Fibroblast of skin of scalp (primary cell): ENCODE measurements around the gene EPM2AIP1.
A peak's percentile ranks its signal among the peaks of the same experiment; 100 is the strongest.
"Not testable (repeated sequence)": the region's sequence is repeated elsewhere in the genome, so short reads cannot be mapped to it uniquely, and the experiment has no call there.

Source experiments
- DNase-seq: peaks from one replicate; pipeline ENCODE4 v3.0.0-alpha.2; 2013

The EPM2AIP1 gene

DNA sequence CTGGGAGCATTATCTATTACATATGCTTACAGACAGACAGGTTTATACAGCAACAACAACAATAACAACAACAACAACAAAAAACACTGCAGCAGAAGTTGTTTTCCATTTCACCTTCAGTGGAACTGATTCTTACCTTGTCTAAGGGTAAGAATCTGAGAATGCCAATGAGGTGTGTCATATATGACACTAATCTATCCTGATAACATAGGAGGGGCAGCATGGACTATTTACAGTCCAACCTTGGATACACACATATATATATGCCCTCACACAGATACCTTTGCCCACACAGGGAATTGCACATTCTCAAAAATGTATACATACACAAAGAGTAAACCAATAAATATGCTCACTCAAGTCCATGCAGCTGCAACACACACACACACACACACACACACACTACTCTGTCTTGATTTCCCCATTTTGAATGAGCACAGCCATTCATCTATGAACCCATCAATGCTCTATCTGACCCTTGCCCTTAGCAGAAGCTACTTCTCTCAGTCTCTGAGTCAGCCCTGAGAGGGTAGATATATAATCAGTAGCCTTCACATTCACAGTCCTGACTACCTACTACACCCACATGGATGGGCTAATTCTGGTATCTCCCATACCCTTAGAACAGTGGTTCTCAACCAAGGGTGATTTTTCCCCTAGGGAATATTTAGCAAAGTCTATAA is 38.3 kb downstream of the EPM2AIP1 start:
- no peak for DNase-seq

DNA sequence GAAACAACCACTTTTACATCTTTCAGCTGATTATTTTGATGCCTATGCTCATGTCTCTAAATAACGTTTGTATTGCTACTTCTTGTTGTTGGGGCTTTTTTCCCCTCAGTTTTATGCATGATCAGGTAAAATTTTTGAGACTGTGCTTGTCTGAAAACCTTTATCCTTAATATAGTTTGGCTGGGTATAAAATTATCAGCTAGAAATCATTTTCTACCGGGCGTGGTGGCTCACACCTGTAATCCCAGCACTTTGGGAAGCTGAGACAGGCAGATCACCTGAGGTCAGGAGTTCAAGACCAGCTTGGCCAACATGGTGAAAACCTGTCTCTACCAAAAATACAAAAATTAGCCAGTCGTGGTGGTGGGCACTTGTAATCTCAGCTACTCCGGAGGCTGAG is 45.1 kb downstream of the EPM2AIP1 start:
- DNase-seq, result not testable (repeated sequence)

DNA sequence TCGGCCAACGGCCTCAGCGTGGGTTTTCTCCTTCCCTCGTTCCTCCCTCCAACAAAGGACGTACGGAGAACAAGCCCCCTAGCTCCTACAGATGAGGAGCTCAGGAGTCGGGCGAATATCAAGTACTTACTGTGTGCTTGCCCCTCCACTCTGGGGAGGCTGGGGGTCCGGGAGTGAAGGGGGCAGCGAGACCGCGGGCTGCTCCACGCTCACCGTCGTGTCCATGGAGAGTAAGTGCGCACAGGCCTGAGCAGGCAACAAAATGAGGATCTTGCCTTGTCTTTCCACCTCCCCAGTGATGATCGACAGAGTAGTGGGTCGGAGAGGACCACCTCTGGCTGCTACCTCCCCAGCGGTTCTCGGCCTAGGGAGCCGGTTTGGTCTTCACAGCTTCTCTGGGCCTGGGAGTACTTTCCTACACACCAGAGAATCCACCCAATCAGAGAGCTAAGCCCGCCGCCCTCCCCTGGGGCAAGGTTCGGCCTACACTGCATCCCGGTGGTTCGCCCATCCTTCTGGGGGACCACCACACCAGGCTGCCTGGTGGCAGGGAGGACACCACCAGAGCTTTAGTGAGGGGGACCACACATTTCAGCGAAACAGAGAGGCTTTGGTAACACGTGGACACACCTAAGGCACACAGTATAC is 47.5 kb downstream of the EPM2AIP1 start:
- no peak for DNase-seq

DNA sequence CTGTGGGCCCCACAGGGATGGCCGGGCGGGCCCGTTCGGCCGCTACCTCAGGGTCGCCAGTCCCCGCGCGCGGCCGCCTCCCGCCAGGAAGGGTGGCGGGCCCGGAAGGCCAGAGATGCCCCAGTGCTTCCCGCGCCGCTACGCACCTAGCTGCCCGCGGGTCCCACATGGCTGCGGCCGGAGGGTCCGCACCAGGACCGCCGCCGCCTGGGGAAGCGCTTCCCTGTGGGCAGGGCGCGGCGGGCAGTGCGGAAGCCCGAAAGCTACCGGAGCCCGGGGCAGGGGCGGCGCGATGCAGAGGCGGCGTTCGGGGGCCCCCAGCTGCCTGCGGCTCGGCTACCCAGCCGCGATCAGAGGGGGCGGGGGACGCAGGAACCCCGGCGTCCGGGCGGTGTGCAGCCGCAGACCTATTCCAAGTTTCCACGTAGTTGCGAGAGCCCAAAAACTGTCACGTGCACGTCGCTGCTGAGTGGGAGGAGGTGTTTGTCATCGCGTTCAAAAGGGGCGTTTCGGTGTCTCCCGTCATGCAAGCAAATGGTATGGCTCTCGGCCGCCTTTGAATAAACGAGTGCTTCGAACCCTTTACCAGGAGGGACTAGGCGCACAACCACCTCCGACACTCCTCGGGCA is 48.2 kb downstream of the EPM2AIP1 start, which contains the start of gene TRANK1:
Gene TRANK1 (minus strand): TSS at position 414 of the 630 bp plus-strand sequence. CDS start 245 bp downstream, at position 169.
- peak; percentile 62 for DNase-seq

DNA sequence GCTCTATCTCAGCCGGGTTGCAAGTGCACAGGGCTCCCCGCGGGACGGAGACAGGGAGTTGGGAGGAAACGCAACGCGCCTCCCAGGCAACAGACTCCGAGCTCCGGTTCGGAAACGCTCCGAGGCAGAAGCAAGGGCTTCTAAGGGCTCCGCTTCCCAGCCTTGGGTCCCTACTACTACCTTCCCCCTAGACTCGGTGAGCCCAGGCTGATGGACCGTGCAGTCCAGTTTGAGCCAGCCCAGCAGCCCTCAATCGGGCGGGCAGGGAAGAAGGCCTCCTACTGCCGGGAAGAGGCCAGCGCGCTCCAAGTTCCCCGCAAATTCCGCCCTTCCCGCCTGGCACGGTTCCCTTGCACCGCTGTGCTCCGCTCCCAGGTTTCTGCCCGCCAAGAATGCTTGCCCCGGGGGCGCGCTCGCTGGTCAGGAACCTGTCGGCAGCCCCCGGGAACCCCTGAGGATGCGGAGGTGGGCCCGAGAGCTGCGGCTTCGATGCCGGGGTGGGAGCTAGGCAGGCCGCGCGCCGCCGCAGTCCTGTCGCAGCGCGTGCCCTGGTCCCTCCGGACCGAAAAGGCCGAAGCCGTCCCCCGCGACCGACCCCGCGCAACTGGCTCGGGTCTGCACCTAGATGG is 48.8 kb downstream of the EPM2AIP1 start:
- peak; percentile 60 for DNase-seq

DNA sequence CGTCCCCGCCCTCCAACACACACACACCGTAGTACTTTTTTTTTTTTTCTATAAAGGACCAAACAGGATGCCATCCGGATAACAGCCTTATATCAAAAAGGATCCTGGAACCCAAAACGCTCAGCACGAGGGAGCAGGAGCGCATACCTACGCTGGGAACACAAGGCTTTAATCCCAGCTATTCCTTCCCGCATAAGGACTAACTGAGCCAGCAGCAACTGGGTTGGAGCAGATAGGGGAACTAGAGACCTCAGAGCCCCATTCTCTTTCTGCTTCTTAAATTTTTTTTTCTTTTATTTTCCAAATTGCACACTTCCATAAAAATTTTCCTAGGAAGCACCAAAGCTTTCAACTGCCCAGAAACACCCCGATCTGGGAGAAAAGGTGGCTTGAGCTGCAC is 49.3 kb downstream of the EPM2AIP1 start:
- no peak for DNase-seq

DNA sequence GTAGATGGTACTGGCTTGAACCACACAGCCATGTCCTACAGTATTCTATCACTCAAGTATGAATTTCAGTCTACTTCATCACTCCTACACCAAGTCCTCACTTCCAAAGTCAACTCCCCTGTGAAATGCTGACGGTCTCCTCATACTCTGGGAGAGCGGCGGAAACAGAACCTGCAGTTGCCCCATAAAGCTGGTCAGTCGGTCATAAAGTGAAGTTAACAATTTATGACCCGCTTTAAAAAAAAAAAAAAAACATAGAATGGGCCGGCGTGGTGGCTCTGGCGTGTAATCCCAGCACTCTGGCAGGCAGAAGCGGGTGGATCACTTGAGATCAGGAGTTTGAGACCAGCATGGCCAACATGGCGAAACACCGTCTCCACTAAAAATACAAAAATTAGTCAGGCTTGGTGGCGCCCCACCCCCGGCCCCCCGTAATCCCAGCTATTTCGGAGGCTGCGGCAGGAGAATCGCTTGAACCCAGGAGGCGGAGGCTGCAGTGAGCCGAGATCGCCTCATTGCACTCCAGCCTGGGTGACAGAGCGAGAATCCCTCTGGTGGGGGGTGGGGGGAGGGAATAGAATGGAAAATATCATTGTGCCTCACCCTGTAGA is 50.2 kb downstream of the EPM2AIP1 start:
- DNase-seq, result no peak

DNA sequence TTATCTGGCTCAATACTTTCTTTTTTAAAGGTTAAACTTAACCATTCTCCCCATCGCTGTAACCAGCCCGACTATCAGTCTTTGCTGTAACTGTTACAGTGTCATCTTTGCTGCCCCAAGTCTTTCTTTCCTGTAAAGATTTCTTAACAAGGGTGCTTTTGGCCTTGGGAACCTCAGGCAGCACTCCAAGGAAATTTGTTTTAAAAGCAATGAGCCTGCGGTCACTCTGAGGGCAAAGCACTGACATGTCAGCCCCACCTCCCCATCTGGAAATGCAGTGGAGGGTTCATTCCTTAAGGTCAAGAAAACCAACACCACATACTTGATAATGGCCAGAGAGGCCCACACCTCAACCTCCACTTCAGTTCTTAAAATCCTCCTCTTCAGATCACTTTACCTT is 51.3 kb downstream of the EPM2AIP1 start:
- no peak for DNase-seq

DNA sequence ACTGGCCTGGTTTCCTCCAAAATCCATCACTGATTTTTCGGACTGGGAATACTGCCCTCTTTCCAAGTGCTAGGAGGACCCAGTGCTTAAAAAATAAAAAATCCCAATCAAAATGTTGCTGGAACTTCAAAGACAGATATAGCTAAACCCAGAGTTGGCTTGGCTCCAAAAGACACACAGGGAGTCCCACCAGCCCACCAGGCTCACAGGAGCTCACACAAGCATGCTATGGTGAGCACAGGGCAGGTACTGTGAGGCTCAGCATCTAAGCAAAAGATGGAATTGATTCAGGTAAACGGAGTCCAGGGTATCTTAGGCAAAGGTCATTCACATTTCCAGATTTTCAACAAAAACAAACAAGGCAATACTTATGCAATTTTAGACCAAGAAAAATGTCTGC is 51.8 kb downstream of the EPM2AIP1 start:
- no peak for DNase-seq

DNA sequence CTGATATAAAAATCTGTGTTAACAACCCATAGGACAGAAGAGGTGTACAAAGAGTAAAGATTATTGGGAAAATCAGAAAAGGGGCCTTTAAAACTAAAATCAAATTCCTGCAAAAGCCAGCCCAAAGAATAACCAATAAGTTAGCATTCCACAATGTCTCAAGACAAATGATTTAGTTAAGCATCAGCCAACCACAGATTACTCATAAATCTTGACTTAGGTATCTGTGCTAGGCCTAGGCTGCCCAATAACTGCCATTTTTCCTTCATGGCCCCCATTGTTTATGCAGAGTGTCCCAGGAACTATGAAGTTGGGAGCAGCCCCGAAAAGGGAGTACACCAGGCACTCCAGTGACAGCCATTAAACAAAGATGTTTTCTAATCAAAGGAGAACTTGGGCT is 55.4 kb downstream of the EPM2AIP1 start:
- DNase-seq, result peak; percentile 29
